Thoracic aorta (tissue), 2 donors: ENCODE data around the gene SDHB. TPM values are rescaled to one million over a fixed set of nuclear protein-coding genes. Genes with fewer than 3 reads are reported as not detected.

Source experiments
- ATAC-seq: fragments of 150-250 bp; one replicate; pipeline ENCODE4 v1.8.0; 2017; ENCODE audit warnings: low read depth; ENCODE audit not compliant: insufficient number of reproducible peaks, low FRiP score
- DNase-seq: peaks from one replicate; pipeline ENCODE4 v3.0.0-alpha.2; 2020; ENCODE audit warnings: low spot score
- H3K27ac ChIP-seq, 2 donors: fragments of 200-600 bp; sonication (generic); 1 replicate in 1 of 2; 2 replicates in 1 of 2; pipeline ENCODE4 v1.5.1; 2016; ENCODE audit warnings: mild to moderate bottlenecking in 2 of 2, moderate library complexity in 2 of 2
- H3K27me3 ChIP-seq: fragments of 200-600 bp; sonication (generic); replicated peaks from 2 replicates; pipeline ENCODE4 v1.6.0; 2016; ENCODE audit warnings: mild to moderate bottlenecking; ENCODE audit not compliant: insufficient read depth
- H3K36me3 ChIP-seq: fragments of 200-600 bp; sonication (generic); one replicate; pipeline ENCODE4 v1.5.1; 2016
- H3K4me1 ChIP-seq, 2 donors: fragments of 200-600 bp; sonication (generic); 1 replicate in 1 of 2; 2 replicates in 1 of 2; pipeline versions ENCODE4 v1.5.1 to v1.6.0; 2016; ENCODE audit warnings: low read depth in 2 of 2, mild to moderate bottlenecking in 1 of 2; ENCODE audit not compliant: control insufficient read depth in 1 of 2
- H3K4me3 ChIP-seq: fragments of 200-600 bp; sonication (generic); 2 replicates; pipeline ENCODE4 v1.5.1; 2016; ENCODE audit warnings: mild to moderate bottlenecking
- H3K9me3 ChIP-seq: fragments of 200-600 bp; sonication (generic); 2 replicates; pipeline ENCODE4 v1.5.1; 2016
- CTCF ChIP-seq: fragments of 200-600 bp; sonication (generic); IDR thresholded peaks from one replicate; pipeline ENCODE4 v1.5.1; 2019; ENCODE audit warnings: antibody characterized with exemption
- total RNA-seq, 2 donors: library from RNA; depleted of rRNA; stranded (reverse); fragments of >200 nt; gene quantifications; one replicate each; pipeline versions ENCODE4 v1.1.0 to v1.2.3, GENCODE V29; 2016

Gene SDHB
- total RNA-seq, 2 donors from 2014 or later: 81.5 to 98.9 TPM

DNA sequence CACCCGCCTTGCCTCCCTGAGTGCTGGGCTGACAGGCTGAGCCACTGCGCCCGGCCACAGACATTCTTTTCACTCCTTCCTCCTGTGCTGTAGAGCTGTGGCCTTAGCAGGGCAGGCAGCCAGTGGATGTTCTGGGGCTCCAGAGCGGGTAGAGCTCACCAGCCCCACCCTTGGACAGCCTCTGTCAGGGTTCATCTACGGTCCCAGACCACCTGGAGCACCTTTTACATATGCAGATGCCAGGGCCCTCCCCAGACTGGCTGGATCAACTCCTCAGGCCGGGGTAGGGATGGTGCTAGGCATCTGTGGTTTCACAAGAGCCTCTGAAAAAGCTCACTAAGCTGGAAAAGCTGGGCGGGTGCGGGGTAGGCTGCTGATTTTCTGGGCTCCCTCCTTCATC lies 46.7 kb downstream of the SDHB start:
- peaks cover 12 to 23% of the 10 kb centered on the region in 2 donors for H3K4me1 ChIP-seq
- no peak overlapping the region for H3K27ac ChIP-seq
- no peak for TF ChIP-seq CTCF
- no peaks in the 10 kb centered on the region for H3K9me3 ChIP-seq
- DNase-seq: no peak
- no peaks in the 10 kb centered on the region for H3K27me3 ChIP-seq
- ATAC-seq: no peak
- no peak overlapping the region for H3K4me3 ChIP-seq
- H3K36me3 ChIP-seq: peaks cover 35% of the 10 kb centered on the region

DNA sequence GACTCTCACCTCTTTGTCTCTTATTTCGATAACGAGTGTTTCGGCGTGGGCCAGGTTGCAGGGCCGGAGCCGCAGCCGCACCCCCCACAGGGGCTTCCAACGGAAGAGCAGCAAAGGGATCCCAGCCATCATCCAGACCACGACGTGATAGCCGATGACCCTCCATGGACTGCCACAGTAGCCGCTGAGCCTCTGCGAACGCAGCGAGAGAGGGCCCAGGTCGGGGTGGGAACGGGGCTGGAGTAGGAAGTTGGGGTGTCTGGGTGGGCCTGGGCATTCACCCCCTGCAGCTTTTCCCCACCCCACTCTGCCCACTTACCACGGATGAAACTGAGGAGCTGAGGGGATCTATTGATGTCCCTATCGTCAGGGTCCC lies 48.5 kb downstream of the SDHB start:
- H3K4me1 ChIP-seq: peaks cover 3 to 10% of the 10 kb centered on the region in 2 donors
- no peak for ATAC-seq
- H3K36me3 ChIP-seq: peaks cover 47% of the 10 kb centered on the region
- TF ChIP-seq CTCF: no peak
- no peak overlapping the region for H3K4me3 ChIP-seq
- H3K9me3 ChIP-seq: no peaks in the 10 kb centered on the region
- no peak overlapping the region for H3K27ac ChIP-seq
- DNase-seq: no peak
- no peaks in the 10 kb centered on the region for H3K27me3 ChIP-seq

DNA sequence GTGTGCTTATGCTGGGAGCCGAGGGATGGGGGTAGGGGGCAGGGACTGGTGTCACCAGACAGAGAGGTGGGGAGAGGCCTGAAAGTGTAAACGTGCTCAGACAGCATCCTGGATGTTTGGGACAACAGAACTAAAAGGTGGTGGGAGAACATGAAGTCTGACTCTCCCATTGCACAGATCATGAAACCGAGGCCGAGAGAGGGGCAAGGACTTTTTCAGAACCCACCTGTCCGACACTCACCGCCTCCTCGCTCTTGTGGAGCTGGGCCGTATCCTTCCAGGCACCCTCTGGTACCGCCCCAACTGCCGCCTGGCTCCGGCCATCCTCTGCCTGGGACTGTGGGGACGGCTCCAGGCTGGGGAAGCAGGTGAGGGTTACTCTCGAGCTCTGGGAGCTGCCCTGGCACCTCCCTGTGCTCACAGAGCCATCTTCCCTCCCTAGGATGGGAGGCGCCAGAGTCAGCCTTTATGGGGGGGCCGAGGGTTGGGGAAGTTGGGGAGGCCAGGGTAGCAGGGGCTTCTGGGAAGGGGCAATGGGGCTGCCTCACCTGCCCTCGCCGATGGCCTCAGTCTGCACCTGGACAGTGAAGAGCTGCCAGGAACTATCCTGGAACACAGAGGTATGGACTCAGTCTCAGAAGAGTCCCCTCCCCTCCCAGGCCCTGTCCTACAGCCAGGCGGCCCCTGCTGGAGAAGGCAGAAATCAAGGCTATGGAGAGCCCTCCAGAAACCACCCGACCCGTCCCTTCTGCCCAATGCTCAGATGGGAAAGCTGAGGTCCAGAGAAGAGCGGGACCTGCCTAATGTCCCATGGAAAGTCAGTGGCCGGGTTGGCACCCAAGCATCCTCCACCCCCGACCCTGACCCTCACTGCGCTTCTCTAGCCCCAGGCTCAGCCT lies 49.1 kb downstream of the SDHB start:
- TF ChIP-seq CTCF: no peak
- Histone ChIP-seq H3K4me1 (peaks cover 0 to 4% of the 10 kb centered on the region in 2 donors), H3K27ac (no peak overlapping the region), H3K36me3 (peaks cover 47% of the 10 kb centered on the region), H3K4me3 (no peak overlapping the region), H3K9me3 (no peaks in the 10 kb centered on the region), H3K27me3 (no peaks in the 10 kb centered on the region)
- ATAC-seq: no peak
- DNase-seq: no peak

DNA sequence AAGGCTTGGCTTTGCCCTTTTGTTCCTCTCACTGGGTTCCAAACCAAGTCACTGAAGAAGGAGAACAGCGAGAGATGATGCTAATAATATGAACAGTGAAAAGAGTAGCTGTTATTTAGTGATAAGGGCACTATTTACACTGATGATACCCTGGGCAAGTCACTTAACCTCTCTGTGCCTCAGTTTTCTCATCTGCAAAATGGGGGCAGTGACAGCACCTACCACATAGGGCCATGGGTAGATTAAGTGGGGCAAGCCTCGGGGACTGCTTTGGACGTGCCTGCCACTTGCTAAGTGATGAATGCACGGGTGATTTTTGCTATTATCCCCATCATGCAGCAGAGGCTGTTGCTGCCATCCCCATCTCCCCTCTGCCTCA lies 51.3 kb downstream of the SDHB start:
- DNase-seq: no peak
- Histone ChIP-seq H3K4me3 (no peak overlapping the region), H3K9me3 (no peaks in the 10 kb centered on the region), H3K4me1 (no peaks in the 10 kb centered on the region), H3K27ac (no peak overlapping the region), H3K27me3 (no peaks in the 10 kb centered on the region), H3K36me3 (peaks cover 47% of the 10 kb centered on the region)
- ATAC-seq: no peak
- no peak for TF ChIP-seq CTCF

- no peak for TF ChIP-seq CTCF
- peaks cover 51% of the 10 kb centered on the region for H3K36me3 ChIP-seq
- DNase-seq (no peak), ATAC-seq (no peak)
- H3K27me3 ChIP-seq: no peaks in the 10 kb centered on the region
- no peaks in the 10 kb centered on the region for H3K9me3 ChIP-seq
- no peaks in the 10 kb centered on the region for H3K4me1 ChIP-seq
- H3K4me3 ChIP-seq: no peak overlapping the region
- no peak overlapping the region for H3K27ac ChIP-seq
Observed at GRCh38 chr1:17001760-17002523, 51.9 kb downstream of the SDHB start.
